Bone marrow (tissue), 2 donors: ENCODE measurements around the gene GPR137.

Source experiments
- DNase-seq, 2 donors: peaks; one replicate each; lab custom pipeline; 2025; lab: John Stamatoyannopoulos, UW

Gene GPR137

DNA sequence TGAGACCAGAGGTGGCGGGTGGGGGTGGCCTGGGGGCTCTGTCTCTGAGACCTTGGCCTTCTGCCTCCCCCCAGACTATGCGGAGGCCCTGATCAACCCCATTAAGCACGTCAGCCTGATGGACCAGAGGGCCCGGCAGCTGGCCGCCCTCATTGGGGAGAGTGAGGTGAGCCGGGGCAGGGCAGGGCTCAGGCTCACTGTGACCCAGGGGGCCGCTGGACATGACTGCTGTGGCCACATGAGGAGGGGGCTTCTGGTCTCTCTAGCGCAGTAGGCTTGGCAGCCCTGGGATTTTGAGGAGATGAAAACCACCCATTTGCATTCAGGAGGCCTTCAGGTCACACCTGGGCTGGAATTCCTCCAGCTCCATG lies 21.7 kb upstream of the GPR137 start:
- DNase-seq: no peak

GRCh38 chr11:64264371-64264852 lies 21.2 kb upstream of the GPR137 start:
- no peak for DNase-seq

- DNase-seq: no peak
These were observed 20.2 kb upstream of the GPR137 start for GRCh38 chr11:64265176-64266160.

DNA sequence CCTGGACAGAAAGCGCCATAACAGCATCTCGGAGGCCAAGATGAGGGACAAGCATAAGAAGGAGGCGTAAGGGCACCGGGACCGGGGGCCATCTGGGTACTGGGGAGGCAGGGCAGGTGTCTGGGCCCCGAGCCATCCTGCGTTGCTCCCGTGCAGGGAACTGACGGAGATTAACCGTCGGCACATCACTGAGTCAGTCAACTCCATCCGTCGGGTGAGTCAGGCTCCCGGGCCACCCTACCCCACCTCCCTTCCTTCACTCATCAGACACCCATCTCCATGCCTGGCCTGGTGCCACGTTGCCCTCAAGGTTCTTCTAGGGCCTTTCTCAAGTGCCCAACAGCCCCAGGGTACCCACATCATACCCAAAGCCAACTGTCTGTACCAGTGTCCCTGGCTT lies 19.3 kb upstream of the GPR137 start:
- DNase-seq: no peak

DNA sequence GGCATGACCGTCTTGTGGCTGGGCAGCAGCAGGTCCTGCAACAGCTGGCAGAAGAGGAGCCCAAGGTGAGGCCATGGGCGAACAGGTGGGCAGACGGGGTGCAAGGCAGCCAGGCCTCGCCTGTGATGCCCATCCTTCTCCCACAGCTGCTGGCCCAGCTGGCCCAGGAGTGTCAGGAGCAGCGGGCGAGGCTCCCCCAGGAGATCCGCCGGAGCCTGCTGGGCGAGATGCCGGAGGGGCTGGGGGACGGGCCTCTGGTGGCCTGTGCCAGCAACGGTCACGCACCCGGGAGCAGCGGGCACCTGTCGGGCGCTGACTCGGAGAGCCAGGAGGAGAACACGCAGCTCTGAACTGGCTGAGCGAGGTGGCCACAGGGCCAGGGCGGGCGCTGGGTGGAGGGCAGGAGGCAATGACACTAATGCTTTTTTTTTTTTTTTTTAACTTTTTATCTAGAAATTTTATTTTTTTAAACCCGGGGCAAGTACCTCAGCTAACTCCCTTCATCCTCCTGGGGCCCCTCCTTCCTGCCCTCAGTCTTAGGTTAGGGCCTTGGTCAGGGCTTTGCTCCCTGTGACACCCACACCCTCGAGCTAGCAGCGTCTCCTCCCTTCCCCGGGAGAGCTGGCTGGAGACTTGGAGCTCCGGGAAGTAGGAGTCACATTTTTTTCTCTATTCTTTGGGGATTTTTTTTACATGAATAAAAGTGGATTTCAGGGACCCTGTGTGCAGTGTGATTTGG lies 18.3 kb upstream of the GPR137 start:
- no peak for DNase-seq

GRCh38 chr11:64268025-64268892 lies 17.4 kb upstream of the GPR137 start:
- no peak for DNase-seq

DNA sequence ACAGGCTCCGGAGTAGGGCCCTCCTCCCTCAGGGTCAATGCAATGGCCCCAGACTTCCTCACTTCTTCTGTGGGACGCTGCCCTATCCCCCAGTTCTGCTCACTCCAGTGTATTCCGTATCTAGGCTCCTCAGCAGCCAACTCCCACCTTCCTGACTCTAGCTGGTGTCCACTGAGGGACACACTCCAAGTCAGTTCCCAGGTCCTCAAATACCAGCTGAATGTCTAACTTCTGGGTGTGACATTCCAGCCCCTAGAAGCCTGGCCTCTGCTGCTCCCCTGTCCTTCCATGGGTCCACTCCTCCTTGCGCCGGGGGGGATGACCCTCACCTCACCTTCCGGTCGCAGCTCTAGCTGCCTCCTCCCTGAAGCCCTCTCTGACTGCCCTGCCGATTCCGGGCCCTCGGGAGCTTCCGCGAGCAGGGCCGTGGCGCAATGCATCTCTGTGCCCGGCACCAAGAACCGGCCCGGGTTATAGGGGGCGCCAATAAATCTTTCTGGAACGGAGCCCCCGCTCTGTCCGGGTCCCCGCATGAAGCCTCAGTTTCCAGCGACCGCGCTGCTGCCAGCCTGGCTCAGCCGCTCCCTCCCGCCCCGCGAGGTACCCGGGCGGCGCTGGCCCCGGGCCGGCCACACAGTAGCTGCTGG lies 16.6 kb upstream of the GPR137 start:
- peak in 1 of 2 donors; percentile 79 for DNase-seq

- peak; percentile 95 to 97 for DNase-seq
These were observed 16.0 kb upstream of the GPR137 start for GRCh38 chr11:64269540-64270220.

DNA sequence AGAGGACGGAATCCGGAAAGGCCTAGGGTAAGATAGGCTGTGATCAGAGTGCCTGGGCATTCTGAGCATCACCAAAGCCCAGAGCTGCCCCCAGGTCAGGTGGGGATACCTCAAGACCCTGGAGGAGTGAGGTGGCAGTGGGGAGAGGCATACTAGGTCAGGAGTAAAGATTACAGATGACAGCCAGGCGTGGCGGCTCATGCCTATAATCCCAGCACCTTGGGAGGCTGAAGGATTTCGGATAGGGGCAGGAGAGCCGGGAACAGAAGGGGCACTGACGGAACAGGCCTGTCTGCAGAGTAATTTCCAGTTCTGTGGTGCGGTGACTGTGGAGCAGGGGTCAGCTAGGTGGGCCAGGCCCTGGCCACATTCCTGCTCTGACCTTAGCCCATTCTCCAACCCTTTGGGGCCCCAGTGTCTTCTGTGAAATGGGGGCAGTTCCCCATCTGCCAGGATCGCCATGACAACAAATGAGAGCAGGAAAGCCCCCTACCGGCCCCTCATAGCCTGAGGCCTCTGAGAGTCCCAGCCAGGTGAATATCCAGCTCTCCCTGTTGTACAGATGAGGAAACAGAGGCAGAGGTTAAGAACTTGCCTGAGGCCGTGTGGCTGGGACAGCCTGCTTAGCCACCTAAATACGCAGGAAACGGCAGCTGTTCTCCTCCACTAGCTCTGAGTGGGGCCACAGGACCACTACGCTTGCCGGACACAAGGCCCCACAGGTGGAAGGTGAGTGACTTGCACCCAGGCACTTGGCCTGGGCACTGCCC lies 10.4 kb upstream of the GPR137 start:
- no peak for DNase-seq

DNA sequence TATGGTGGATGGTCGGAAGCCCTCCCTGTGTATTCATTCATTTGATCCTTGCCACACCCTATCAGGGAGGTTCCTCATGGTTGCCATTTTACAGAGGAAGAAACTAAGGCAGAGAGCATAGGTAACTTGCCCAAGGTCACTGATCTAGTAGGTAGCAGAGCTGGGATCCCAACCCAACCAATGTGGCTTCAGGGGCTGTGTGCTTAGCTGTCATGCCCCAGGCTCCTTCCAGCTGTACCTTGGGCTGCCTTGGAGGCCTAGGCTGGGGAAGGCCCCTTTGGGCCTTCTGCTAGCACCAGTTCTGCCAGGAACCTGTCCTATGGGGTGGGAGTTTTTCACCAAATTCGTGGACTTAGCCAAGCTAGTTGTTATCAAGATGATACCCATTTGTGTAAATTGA lies 9.8 kb upstream of the GPR137 start:
- no peak for DNase-seq

GRCh38 chr11:64276653-64277431 lies 8.8 kb upstream of the GPR137 start:
- no peak for DNase-seq

GRCh38 chr11:64278576-64279190 lies 7.0 kb upstream of the GPR137 start:
- DNase-seq: no peak

DNA sequence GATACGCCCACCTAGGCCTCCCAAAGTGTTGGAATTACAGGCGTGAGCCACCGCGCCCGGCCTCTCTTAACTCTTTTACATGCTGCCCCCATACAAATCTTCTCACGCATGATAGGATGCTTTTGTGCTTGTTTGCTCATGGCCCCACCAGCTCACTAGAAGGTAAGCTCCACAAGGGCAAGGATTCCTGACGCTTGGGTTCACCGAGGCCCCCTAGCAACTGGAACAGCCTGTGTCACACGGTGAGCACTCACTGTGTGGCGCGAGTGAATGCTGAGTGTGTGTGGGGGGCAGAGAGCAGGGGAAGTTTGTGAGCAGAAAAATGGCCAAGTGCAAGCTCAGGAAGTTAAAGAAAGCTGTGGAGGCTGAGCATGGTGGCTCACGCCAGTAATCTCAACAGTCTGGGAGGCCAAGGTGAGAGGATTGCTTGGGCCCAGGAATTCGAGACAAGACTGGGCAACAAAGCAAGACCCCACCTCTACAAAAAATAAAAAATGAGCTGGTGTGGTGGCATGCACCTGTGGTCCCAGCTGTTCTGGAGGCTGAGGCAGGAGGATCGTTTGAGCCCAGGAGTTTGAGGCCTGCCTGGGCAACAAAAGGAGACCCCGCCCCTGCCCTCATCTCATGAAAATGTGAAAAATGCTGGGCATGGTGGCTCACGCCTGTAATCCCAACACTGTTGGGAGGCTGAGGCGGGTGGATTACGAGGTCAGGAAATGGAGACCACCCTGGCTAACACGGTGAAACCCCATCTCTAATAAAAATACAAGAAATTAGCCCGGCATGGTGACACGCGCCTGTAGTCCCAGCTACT lies 3.5 kb upstream of the GPR137 start:
- DNase-seq: no peak

DNA sequence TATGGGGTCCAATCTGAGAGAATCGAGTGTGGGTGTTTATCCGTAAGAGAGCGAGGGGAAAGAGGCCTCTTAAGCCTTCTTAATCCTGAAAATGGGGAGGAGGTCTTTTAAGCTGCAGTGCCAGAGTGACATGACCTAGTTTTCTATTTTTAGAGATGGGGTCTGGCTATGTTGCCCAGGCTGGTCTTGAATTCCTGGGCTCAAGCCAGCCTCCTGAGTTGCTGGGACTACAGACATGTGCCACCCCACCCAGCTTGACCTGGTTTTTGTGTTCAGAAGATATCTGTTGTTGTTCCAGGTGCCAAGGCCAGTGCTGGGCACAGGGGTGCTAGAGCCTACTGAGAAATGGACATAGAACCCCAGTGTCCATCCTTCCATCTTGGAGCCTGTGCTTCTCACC lies 2.6 kb upstream of the GPR137 start:
- no peak for DNase-seq

DNA sequence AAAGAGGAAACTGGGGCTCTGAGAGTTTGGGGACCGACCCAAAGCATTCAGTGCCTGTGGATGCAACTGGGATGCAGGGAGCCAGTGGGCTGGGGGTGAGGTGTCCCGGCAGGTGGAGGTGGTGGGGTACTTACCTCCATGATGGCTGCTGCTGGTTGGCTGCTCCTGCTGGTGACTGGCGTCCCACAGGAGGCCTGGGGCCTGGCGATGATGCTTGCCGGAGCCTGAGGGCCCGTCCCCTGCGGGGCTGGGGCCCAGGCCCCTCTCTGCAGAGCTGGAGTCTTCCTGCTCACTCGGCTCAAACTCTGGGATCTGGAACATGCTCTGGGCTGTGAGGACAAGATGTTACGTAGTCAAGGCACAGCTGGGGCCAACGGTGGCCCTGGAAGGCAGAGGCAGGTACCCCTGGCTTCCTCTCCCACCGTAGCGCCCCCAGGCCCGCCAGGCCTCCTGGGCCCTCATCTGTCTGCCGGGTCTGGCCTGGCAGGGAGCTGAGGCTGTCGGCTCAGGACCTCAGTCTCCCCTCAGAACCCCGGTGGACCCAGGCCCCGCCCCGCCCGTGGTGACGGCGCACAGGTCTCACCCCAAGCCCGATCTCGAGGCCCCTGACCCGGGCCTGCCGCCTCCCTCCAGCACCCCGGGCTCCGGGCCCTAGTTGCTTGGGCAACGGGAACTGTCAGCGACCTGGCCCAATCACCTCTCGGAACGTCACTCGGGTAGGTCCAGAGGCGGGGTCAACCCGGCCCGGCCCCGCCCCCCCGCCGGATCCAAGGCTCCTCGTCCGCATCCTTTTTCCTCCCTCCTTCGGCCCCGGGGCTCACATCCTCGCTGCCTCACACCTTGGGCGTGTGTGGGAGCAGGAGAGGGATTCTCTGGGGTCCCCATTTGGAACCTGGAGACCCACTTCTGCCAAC lies 1.3 kb upstream of the GPR137 start, which contains the start of gene BAD:
BAD (minus strand) TSS at position 618 of the 914 bp plus-strand sequence; CDS start at position 321, 297 bp downstream.
- DNase-seq: peak; percentile 78 to 83

- no peak for DNase-seq
These were observed 495 bp downstream of the GPR137 start for GRCh38 chr11:64285885-64286800.
